ENCODE measurements around the gene OTOP3.

- TF ChIP-seq CTCF (IDR thresholded peaks at IDR 0.05; ENCODE audit: low read depth, low read length) (no peak), EZH2phosphoT487 (IDR thresholded peaks at IDR 0.05; ENCODE audit: low read depth) (no peak)
Observed at GRCh38 chr17:74922172-74922571, 13.5 kb upstream of the OTOP3 start.

Measured in OCI-LY3 (cell line).